GM12865 (cell line): ENCODE measurements around the gene DCLRE1B.

ENCODE experiments used
- DNase-seq: peaks from one replicate; pipeline ENCODE4 v3.0.0; 2010; ENCODE audit warnings: low read depth
- H3K4me3 ChIP-seq: 2 replicates; pipeline ENCODE4 v1.5.1; 2011; ENCODE audit warnings: mild to moderate bottlenecking, low read depth, low read length, control low read depth
- CTCF ChIP-seq: IDR thresholded peaks from 2 replicates; pipeline ENCODE4 v1.5.1; 2011; ENCODE audit warnings: low read length, control low read depth, low read depth, inconsistent platforms; ENCODE audit not compliant: insufficient read depth; ENCODE audit errors: missing control alignments

The DCLRE1B gene

DNA sequence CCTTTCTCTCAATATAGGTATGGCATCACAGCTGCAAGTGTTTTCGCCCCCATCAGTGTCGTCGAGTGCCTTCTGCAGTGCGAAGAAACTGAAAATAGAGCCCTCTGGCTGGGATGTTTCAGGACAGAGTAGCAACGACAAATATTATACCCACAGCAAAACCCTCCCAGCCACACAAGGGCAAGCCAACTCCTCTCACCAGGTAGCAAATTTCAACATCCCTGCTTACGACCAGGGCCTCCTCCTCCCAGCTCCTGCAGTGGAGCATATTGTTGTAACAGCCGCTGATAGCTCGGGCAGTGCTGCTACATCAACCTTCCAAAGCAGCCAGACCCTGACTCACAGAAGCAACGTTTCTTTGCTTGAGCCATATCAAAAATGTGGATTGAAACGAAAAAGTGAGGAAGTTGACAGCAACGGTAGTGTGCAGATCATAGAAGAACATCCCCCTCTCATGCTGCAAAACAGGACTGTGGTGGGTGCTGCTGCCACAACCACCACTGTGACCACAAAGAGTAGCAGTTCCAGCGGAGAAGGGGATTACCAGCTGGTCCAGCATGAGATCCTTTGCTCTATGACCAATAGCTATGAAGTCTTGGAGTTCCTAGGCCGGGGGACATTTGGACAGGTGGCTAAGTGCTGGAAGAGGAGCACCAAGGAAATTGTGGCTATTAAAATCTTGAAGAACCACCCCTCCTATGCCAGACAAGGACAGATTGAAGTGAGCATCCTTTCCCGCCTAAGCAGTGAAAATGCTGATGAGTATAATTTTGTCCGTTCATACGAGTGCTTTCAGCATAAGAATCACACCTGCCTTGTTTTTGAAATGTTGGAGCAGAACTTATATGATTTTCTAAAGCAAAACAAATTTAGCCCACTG lies 35.5 kb downstream of the DCLRE1B start:
- no peak for TF ChIP-seq CTCF
- peak; percentile 56 for DNase-seq
- no peak overlapping the region for H3K4me3 ChIP-seq

DNA sequence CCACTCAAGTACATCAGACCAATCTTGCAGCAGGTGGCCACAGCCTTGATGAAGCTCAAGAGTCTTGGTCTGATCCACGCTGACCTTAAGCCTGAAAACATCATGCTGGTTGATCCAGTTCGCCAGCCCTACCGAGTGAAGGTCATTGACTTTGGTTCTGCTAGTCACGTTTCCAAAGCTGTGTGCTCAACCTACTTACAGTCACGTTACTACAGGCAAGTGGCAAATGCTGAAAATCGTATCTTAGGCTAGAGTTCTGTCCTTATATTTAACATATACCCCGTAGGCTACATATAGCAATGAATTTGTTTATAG lies 36.1 kb downstream of the DCLRE1B start:
- no peak overlapping the region for H3K4me3 ChIP-seq
- no peak for TF ChIP-seq CTCF
- no peak for DNase-seq

- DNase-seq, result no peak
- no peak overlapping the region for H3K4me3 ChIP-seq
- no peak for TF ChIP-seq CTCF
These were observed 37.4 kb downstream of the DCLRE1B start for GRCh38 chr1:113942527-113942926.

DNA sequence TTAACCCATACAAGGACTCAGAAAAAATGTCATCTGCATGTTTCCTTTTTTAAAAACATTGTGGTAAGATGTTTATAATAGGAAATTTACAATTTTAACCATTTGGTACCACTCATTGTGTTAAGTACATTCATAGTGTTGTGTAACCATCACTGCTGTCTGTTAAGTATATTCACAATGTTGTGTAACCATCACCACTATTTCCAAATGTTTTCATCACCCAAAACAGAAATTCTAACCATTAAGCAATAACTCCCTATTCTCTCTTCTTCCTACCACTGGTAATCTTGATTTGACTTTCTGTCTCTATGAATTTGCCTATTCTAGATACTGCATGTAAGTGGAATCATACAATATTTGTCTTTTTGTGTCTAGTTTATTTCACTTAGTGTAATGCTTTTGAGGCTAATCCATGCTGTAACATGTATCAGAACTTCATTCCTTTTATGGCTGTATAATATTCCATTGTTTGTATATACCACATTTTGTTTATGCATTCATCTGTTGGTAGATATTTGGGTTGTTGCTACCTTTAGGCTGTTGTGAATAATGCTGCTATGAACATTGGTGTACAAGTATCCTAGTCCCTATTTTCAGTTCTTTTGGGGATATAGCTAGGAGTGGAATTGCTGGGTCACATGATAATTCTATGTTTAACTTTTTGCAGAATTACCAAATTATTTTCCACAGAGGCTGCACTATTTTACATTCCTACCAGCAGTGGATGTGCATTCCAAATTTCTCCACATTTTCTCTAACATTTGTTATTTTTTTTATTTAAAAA lies 38.1 kb downstream of the DCLRE1B start:
- no peak overlapping the region for H3K4me3 ChIP-seq
- TF ChIP-seq CTCF, result no peak
- no peak for DNase-seq

DNA sequence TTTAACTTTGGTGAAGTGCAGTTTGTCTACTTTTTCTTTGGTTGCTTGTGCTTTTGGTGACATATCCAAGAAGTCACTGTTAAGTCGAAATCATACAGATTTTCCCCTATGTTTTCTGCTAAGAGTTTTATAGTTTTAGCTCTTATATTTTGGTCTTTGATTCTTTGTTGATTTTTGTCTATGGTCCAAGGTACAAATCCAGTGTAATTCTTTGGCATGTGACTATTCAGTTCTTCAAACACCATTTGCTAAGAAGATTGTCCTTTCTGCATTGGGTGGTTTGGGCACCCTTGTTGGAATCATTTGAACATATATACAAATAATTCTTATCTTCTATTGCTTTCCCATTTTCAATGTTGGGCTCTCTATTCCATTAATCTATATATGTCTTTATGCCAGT lies 40.2 kb downstream of the DCLRE1B start:
- no peak for TF ChIP-seq CTCF
- no peak for DNase-seq
- no peak overlapping the region for H3K4me3 ChIP-seq

DNA sequence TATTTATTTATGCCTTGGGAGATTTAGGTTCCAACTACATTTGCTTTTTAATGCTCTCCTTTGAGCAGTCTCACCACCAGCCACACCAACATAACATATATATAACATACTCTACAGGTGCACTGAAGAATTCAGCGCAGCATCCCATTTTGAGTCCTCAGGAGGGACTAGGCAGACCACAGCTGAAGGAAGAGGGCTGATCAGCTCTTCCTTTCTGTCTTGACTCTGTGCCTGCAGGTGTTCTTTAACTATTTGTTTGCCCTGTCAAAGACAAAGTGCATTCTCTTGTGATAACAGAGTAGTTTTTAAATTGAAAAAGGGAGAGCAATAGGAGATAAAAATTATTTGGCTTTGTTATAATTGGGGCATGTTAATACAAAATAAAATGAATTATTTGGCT lies 41.0 kb downstream of the DCLRE1B start:
- no peak for DNase-seq
- H3K4me3 ChIP-seq, result no peak overlapping the region
- TF ChIP-seq CTCF, result no peak
